ENCODE measurements around the gene TMEM121.
"Not testable (repeated sequence)": the region's sequence is repeated elsewhere in the genome, so short reads cannot be mapped to it uniquely, and the experiment has no call there.

TMEM121 gene

DNA sequence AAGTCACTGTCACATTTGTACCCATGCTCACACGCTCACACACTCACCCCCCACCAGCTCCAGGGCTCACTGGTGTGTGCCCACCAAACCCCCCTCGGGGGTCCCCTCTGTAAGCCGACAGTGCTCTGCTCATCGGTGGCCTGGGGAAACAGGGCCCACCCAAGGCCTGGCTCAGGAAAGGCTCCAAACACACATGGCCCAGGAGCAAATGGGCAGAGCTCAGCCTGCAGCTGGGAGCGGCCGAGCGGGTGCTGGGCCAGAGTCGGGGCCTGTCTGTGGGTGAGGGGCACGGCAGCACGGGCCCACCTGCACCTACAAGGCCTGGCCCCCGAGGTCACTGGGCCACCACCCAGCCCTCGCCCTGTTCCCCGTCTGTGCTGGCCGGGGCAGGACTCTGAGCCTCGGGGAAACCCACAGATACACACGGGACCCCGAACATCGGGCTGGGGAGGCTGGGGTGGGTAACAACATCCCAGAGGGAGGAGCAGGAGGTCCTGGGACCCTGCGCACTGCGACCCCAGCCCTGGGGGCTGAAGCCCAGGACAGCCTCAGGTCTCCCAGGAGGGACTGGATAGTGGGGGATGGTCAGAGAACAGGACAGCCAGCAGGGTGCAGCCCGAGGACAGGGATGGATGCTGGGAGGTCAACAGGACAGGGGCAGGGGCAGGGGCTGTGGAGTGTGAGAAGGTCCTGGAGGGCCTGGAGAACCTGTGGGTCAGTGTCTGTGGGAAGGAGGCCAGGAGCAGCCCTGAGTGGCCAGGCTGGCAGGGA is 45.0 kb downstream of the TMEM121 start:
- not testable (repeated sequence) for DNase-seq

DNA sequence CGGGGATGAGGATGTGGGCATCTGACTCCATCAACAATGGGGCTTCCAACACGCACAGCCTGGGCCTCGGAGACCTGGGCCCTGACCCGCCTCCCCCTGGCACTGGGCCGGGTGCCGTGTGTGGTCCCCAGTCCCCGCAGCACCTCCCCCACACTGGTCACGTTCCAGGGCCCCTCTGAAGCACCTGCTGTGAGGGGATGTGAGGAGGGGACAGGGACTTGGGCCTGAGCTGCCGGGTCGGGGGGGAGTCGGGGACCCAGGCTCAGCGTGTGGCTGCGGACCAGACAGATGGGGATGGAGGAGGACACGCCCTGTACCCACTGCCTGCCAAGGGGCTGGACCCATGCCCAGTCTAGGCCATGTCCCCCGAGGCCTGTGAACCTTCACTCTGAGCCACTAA is 45.7 kb downstream of the TMEM121 start:
- DNase-seq = not testable (repeated sequence)

DNA sequence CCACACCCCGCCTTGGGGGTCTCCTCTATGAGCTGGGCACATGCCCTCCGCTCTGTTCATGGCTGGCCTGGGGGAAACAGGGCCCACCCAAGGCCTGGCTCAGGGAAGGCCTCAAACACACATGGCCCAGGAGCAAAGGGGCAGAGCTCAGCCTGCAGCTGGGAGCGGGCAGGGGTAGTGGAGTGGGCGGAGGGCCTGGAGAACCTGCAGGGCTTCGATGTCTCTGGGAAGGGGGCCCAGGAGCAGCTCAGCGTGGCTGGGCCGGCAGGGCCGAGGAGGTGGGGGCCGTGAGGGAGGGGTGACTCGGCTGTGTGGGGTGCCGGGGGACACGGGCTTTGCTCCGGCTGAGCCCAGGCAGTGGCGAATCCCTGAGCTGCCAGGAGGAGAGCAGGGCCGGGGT is 47.5 kb downstream of the TMEM121 start:
- not testable (repeated sequence) for DNase-seq

DNA sequence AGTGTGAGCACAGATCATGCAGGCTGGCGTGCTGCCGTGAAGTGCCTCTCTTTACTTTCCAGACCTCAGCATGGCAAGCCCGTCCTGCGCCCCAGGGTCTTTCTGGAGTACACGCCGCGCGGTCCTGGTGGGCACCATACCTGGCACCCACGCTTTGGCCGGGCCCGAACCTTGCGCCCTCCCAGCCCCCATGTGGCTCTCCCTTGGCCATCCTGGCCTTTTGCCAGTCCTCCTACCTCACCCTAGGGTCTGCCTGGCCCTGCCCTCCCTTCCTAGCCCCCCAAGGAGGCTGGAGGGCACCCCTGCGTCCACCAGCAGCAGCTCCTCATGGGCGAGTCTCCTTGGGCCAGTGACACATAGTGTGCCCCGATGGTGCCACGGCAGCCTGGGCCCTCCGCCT is 48.0 kb downstream of the TMEM121 start:
- DNase-seq = not testable (repeated sequence)

DNA sequence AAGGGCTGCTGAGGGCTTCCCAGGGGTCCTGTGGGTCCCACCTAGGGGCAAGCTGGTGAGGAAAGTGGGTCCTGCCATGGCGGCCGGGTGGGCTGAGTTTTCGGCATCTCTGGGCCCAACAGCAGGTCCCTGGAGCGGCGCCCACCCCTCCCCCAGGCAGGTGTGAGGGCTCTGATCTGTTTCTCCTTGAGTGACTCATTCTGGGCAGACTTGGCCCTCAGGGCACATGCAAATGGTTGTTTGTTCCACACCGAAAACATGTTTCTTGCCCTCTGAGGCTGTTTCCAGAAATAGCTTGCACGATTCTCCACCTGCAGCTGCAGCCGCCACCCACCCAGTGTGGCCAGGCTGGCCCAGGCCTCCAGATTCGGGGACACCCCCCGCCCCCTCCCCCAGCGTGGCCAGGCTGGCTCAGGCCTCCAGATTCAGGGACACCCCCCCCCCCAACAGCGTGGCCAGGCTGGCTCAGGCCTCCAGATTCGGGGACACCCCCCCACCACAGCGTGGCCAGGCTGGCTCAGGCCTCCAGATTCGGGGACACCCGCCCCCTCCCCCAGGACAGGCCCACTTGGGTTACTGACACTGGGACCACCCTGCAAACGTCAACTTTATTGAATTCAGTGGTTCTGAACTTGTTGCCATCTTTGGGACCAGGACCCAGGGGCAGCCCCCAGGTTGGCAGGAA is 48.8 kb downstream of the TMEM121 start:
- not testable (repeated sequence) for DNase-seq

DNA sequence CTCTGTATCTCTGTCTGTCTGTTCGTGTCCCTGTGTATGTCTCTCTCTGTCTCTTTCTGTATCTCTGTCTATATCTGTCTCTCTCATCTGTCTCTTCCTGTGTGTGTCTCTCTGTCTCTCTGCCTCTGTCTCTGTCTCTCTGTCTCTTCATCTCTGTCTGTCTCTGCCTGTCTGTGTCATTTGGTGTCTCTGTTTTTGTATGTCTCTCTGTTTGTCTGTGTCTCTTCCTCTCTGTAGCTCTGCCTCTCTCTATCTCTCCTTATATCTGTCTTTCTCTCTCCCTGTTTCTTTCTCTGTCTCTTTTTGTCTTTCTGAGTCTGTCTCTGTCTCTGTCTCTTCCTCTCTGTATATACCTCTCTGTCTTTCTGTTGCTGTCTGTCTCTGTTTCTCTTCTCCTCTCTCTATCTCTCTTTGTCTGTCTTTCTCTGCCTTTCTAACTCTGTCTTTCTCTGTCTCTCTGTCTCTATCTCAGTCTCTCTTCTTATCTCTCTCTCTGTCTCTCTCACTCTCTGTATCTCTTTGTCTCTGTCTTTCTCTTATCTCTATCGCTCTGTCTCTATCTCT is 50.2 kb downstream of the TMEM121 start:
- DNase-seq = no peak

DNA sequence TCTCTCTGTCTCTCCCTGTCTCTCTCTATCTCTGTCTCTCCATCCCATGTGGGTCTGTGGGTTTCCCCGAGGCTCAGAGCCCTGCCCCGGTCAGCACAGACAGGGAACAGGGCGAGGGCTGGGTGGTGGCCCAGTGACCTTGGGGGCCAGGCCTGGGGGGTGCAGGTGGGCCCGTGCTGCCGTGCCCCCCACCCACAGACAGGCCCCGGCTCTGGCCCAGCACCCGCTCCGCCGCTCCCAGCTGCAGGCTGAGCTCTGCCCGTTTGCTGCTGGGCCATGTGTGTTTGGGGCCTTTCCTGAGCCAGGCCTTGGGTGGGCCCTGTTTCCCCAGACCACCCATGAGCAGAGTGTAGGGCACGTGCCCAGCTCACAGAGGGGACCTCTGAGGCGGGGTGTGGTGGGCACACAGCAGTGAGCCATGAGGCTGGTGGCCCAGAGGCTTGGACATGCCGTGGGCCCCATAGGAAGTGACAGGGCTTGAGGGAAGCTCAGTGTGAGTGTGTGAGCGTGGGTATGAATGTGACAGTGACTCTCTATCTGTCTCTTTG is 51.0 kb downstream of the TMEM121 start:
- peak; percentile 20 for DNase-seq

DNA sequence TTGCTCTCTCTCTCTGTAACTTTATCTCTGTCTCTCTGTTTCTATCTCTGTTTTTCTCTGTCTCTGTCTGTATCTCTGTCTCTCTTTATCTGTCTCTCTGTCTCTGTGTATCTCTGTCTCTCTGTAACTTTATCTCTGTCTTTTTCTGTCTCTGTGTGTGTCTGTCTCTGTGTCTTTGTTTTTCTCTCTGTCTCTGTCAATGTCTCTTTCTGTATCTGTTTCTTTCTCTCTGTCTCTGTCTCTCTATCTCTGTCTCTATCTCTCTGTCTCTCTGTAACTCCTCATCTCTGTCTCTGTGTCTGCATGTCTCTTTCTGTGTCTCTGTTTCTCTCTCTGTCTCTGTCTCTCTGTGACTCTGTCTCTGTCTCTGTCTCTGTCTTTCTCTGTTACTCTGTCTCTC is 51.7 kb downstream of the TMEM121 start:
- no peak for DNase-seq

DNA sequence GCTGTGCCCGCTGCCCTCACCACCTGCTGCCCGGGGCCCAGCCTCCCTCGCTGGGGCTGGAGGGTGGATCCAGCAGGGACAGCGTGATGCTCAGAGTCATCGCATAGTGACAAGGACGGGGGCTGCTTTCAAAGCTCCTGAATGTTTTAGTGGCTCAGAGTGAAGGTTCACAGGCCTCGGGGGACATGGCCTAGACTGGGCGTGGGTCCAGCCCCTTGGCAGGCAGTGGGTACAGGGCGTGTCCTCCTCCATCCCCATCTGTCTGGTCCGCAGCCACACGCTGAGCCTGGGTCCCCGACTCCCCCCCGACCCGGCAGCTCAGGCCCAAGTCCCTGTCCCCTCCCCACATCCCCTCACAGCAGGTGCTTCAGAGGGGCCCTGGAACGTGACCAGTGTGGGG is 52.8 kb downstream of the TMEM121 start:
- DNase-seq = not testable (repeated sequence)
